K562 (cell line): ENCODE measurements around the gene SELENOO. TPM values are rescaled to one million over a fixed set of nuclear protein-coding genes. Genes with fewer than 3 reads are reported as not detected.
A peak's percentile ranks its signal among the peaks of the same experiment; 100 is the strongest.

Source experiments
- ATAC-seq: fragments of 200-7000 bp; cut with Tn5 transposase; 3 replicates; pipeline ENCODE4 v1.9.1; 2020; ENCODE audit warnings: moderate library complexity
- BruUV-seq: library from RNA; stranded (reverse); fragments of 400-500 nt; replicated peaks from 2 replicates; lab custom pipeline; 2021; lab: Mats Ljungman, UMichigan
- CTCF ChIA-PET: fragments of 300-600 bp; formaldehyde crosslinking; extraction: SDS; loops from one replicate; lab custom pipeline; 2021; ENCODE audit warnings: low intra/inter-chr PET ratio; lab: Yijun Ruan, JAX
- POLR2A ChIA-PET: fragments of 300-600, 350-650 bp; sonication (Branson Sonifier 250); formaldehyde crosslinking; extraction: SDS; loops from one replicate; lab custom pipeline; 2021; ENCODE audit warnings: antibody characterized with exemption, inconsistent platforms; lab: Yijun Ruan, JAX
- DNase-seq, 4 experiments: peaks; one replicate each; pipeline versions ENCODE4 v3.0.0 to v3.0.0-alpha.2; 2011 to 2018; ENCODE audit warnings: low spot score in 3 of 4, mixed read lengths in 3 of 4; ENCODE audit errors: extremely low read depth in 1 of 4
- FAIRE-seq: peaks from 2 replicates; lab custom pipeline; 2011; peaks lifted over from hg19 to GRCh38; lab: Jason Lieb, UNC
- H2AFZ ChIP-seq: 2 replicates; pipeline ENCODE4 v1.6.0; 2011; ENCODE audit warnings: low read depth, low read length, control low read depth, inconsistent platforms
- H3K27ac ChIP-seq: fragments of 200-600 bp; 3 replicates; pipeline ENCODE4 v1.8.0; 2011; ENCODE audit warnings: low read depth, mild to moderate bottlenecking, control low read depth, inconsistent platforms, low read length, moderate library complexity, mixed read lengths; ENCODE audit errors: extremely low read depth
- H3K27me3 ChIP-seq, 2 experiments: fragments of 300-600 bp in 1 of 2; 2 replicates in 1 of 2; 3 replicates in 1 of 2; pipeline versions ENCODE4 v1.6.0 to v1.8.0; 2011; ENCODE audit warnings: inconsistent platforms in 2 of 2, low read length in 2 of 2, mild to moderate bottlenecking in 1 of 2, mixed read lengths in 1 of 2, moderate library complexity in 1 of 2; ENCODE audit not compliant: control insufficient read depth in 2 of 2, insufficient read depth in 2 of 2
- H3K36me3 ChIP-seq: fragments of 300-600 bp; 3 replicates; pipeline ENCODE4 v1.8.0; 2011; ENCODE audit warnings: mild to moderate bottlenecking, low read length, inconsistent platforms; ENCODE audit not compliant: control insufficient read depth, insufficient read depth
- H3K4me1 ChIP-seq, 2 experiments: fragments of 200-600 bp in 1 of 2; replicated peaks in 1 of 2; 2 replicates in 1 of 2; 3 replicates in 1 of 2; pipeline versions ENCODE4 v1.5.1 to v1.8.0; 2011; ENCODE audit warnings: inconsistent platforms in 2 of 2, low read length in 2 of 2, mild to moderate bottlenecking in 1 of 2, mixed read lengths in 1 of 2, moderate library complexity in 1 of 2; ENCODE audit not compliant: control insufficient read depth in 2 of 2, insufficient read depth in 2 of 2
- H3K4me2 ChIP-seq: 2 replicates; pipeline ENCODE4 v1.6.1; 2011; ENCODE audit warnings: low read length, control low read depth, inconsistent platforms, mixed read lengths; ENCODE audit not compliant: insufficient read depth
- H3K4me3 ChIP-seq: fragments of 200-600 bp; sonication (generic), shearing (Covaris generic); 2 replicates; pipeline ENCODE4 v1.5.1; 2016; ENCODE audit warnings: control low read depth, inconsistent platforms
- H3K79me2 ChIP-seq: fragments of 200-600 bp; 3 replicates; pipeline ENCODE4 v1.8.0; 2011; ENCODE audit warnings: low read length, inconsistent platforms; ENCODE audit not compliant: control insufficient read depth, insufficient read depth
- H3K9ac ChIP-seq, 2 experiments: 2 replicates each; pipeline versions ENCODE4 v1.6.0 to v1.6.1; 2011; ENCODE audit warnings: low read depth in 2 of 2, low read length in 2 of 2, control low read depth in 1 of 2, inconsistent platforms in 1 of 2, mild to moderate bottlenecking in 1 of 2, mixed read lengths in 1 of 2; ENCODE audit not compliant: insufficient read depth in 1 of 2
- H3K9me1 ChIP-seq: one replicate; pipeline ENCODE4 v1.6.0; 2011; ENCODE audit warnings: inconsistent platforms, mild to moderate bottlenecking, low read length, moderate library complexity; ENCODE audit not compliant: control insufficient read depth, insufficient read depth
- H3K9me3 ChIP-seq: replicated peaks from 2 replicates; pipeline ENCODE4 v1.5.1; 2011; ENCODE audit warnings: low read depth, low read length, inconsistent platforms; ENCODE audit not compliant: control insufficient read depth, insufficient read depth
- H4K20me1 ChIP-seq: replicated peaks from 2 replicates; pipeline ENCODE4 v1.6.1; 2011; ENCODE audit warnings: low read length, inconsistent platforms, mixed read lengths; ENCODE audit not compliant: control insufficient read depth, insufficient read depth
- ADNP ChIP-seq: fragments of 200-800 bp; sonication (Bioruptor generic); IDR thresholded peaks from 2 replicates; pipeline ENCODE4 v1.6.1; 2016; ENCODE audit warnings: missing genetic modification characterization, missing compliant biosample characterization
- DACH1 ChIP-seq: fragments of 450-650 bp; IDR thresholded peaks from 2 replicates; pipeline ENCODE4 v1.6.1; 2018; ENCODE audit not compliant: partially characterized antibody
- DPF2 ChIP-seq: fragments of 450-650 bp; IDR thresholded peaks from 2 replicates; pipeline ENCODE4 v1.6.1; 2016
- ESRRB ChIP-seq: fragments of 250-450 bp; sonication (Bioruptor Pico); IDR thresholded peaks from 2 replicates; pipeline ENCODE4 v1.5.0; 2020; ENCODE audit warnings: mild to moderate bottlenecking, moderate library complexity, borderline replicate concordance
- HOXB6 ChIP-seq: fragments of 250-450 bp; sonication (Bioruptor Pico); IDR thresholded peaks from 2 replicates; pipeline ENCODE4 v1.5.1; 2022; ENCODE audit warnings: mild to moderate bottlenecking, borderline replicate concordance
- KDM2B ChIP-seq: fragments of 250-450 bp; sonication (Bioruptor Pico); IDR thresholded peaks from 2 replicates; pipeline ENCODE4 v1.8.0; 2021; ENCODE audit warnings: mild to moderate bottlenecking, moderate library complexity
- NFXL1 ChIP-seq: fragments of 450-650 bp; formaldehyde crosslinking; IDR thresholded peaks from 2 replicates; pipeline ENCODE4 v1.4.0; 2021; ENCODE audit warnings: mild to moderate bottlenecking
- NONO ChIP-seq, 2 experiments: fragments of 200-400 bp in 1 of 2; fragments of 450-650 bp in 1 of 2; formaldehyde crosslinking in 1 of 2; IDR thresholded peaks; 2 replicates each; pipeline ENCODE4 v1.6.1; 2017; ENCODE audit warnings: low read depth in 2 of 2, mild to moderate bottlenecking in 2 of 2, moderate library complexity in 2 of 2, low read length in 1 of 2
- POLR3A ChIP-seq: IDR thresholded peaks from 2 replicates; pipeline ENCODE4 v1.6.1; 2011; ENCODE audit warnings: borderline replicate concordance, mild to moderate bottlenecking, moderate library complexity; ENCODE audit not compliant: insufficient read length, insufficient read depth; ENCODE audit errors: extremely low read depth
- PTBP1 ChIP-seq: fragments of 200-400 bp; formaldehyde crosslinking; IDR thresholded peaks from 2 replicates; pipeline ENCODE4 v1.6.1; 2017; ENCODE audit warnings: low read depth, low read length
- TAF7 ChIP-seq: fragments of 450-650 bp; IDR thresholded peaks from 2 replicates; pipeline ENCODE4 v1.6.1; 2016; ENCODE audit warnings: missing genetic modification characterization, missing compliant biosample characterization
- ZFX ChIP-seq: sonication (generic); formaldehyde crosslinking; IDR thresholded peaks from 2 replicates; pipeline ENCODE4 v1.8.0; 2022; ENCODE audit warnings: mild to moderate bottlenecking, missing genetic modification reagents, moderate library complexity
- WGBS: fragments of 100-300 bp; shearing (Covaris generic); methylation state at CpG from one replicate; pipeline ENCODE4 v1.1.6; 2016; ENCODE audit warnings: low coverage, mixed read lengths; ENCODE audit not compliant: insufficient coverage; ENCODE audit errors: missing lambda C conversion rate; 5-methylcytosine and 5-hydroxymethylcytosine counted together
- in situ Hi-C: fragments of 300-500 bp; cut with MboI; formaldehyde crosslinking; loops from 4 replicates; pipeline ENCODE4 v1.15.0; 2018; ENCODE audit warnings: inconsistent platforms, mixed read lengths
- intact Hi-C: fragments of 100-400 bp; cut with micrococcal nuclease; formaldehyde crosslinking; loops from 2 replicates; pipeline ENCODE4 v1.14.2; 2022
- polyA plus RNA-seq, 8 experiments: library from polyadenylated mRNA; depleted of rRNA in 4 of 8; stranded (reverse) in 5 of 8; unstranded in 3 of 8; fragments of >200 nt; fragmentation: Nextera tagmentation in 2 of 8; fragmentation: Illumina TruSeq in 1 of 8; extraction: Ambion mirVana in 2 of 8; extraction: Trizol in 1 of 8; gene quantifications; 2 replicates each; pipeline versions ENCODE4 v1.2.1 to v1.2.3, GENCODE V29; 2011 to 2014; ENCODE audit warnings: inconsistent platforms in 1 of 8, missing spikeins in 1 of 8
- total RNA-seq, 7 experiments: library from RNA; depleted of rRNA in 6 of 7; stranded (reverse); fragments of >200 nt in 6 of 7; fragmentation: Illumina TruSeq in 2 of 7; extraction: Trizol in 2 of 7; gene quantifications; 2 replicates each; pipeline versions ENCODE4 v1.2.1 to v1.2.3, GENCODE V29; 2011 to 2021; ENCODE audit warnings: low replicate concordance in 1 of 7
- TF ChIP-seq, protein P1 (sequence below), 2 experiments: fragments of 200-800 bp in 1 of 2; sonication (Bioruptor generic) in 1 of 2; sonication (generic) in 1 of 2; formaldehyde crosslinking in 1 of 2; IDR thresholded peaks in 1 of 2; conservative IDR thresholded peaks in 1 of 2; 2 replicates each; pipeline versions ENCODE4 v1.5.0 to v1.6.1; 2016 to 2020; ENCODE audit warnings: missing compliant biosample characterization in 1 of 2, missing genetic modification characterization in 1 of 2, missing genetic modification reagents in 1 of 2
- TF ChIP-seq, protein P2 (sequence below): sonication (generic); formaldehyde crosslinking; IDR thresholded peaks from 2 replicates; pipeline ENCODE4 v1.8.1; 2023; ENCODE audit warnings: mild to moderate bottlenecking, missing genetic modification reagents

Gene SELENOO
- total and polyA plus RNA-seq, 9 of the 15 experiments (the other 6 are each of a cell fraction or from before 2014, with no cell fraction given) = 0.37 to 24.9 (median 8.3) TPM

DNA sequence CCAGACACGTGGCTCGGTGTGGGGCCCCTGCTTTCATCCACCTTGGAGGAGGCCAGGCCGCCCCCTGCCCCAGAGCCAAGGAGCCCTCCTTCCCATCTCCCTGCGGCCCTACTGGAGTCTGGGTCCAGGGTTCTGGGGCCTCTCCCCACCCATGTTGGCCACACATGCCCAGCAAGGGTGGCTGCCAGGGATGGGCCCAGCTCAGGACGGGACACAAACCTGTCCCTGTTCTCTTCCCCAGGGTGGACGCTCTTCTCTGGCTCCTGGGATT lies 25.7 kb upstream of the SELENOO start (continued):
- TF ChIP-seq PTBP1 (no peak), NONO (IDR thresholded peaks at IDR 0.05; ENCODE audit: low read depth in 2 of 2, low read length in 1 of 2) (no peak), TAF7 (tag) (no peak), NFXL1 (CRISPR knock-in tag) (no peak), DPF2 (no peak), ZFX (no peak)
- TF ChIP-seq, protein P1, sequence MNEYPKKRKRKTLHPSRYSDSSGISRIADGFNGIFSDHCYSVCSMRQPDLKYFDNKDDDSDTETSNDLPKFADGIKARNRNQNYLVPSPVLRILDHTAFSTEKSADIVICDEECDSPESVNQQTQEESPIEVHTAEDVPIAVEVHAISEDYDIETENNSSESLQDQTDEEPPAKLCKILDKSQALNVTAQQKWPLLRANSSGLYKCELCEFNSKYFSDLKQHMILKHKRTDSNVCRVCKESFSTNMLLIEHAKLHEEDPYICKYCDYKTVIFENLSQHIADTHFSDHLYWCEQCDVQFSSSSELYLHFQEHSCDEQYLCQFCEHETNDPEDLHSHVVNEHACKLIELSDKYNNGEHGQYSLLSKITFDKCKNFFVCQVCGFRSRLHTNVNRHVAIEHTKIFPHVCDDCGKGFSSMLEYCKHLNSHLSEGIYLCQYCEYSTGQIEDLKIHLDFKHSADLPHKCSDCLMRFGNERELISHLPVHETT (CRISPR knock-in tag; conservative IDR thresholded peaks at IDR 0.05 in 1 of 2, IDR thresholded peaks at IDR 0.05 in 1 of 2) = no peak

DNA sequence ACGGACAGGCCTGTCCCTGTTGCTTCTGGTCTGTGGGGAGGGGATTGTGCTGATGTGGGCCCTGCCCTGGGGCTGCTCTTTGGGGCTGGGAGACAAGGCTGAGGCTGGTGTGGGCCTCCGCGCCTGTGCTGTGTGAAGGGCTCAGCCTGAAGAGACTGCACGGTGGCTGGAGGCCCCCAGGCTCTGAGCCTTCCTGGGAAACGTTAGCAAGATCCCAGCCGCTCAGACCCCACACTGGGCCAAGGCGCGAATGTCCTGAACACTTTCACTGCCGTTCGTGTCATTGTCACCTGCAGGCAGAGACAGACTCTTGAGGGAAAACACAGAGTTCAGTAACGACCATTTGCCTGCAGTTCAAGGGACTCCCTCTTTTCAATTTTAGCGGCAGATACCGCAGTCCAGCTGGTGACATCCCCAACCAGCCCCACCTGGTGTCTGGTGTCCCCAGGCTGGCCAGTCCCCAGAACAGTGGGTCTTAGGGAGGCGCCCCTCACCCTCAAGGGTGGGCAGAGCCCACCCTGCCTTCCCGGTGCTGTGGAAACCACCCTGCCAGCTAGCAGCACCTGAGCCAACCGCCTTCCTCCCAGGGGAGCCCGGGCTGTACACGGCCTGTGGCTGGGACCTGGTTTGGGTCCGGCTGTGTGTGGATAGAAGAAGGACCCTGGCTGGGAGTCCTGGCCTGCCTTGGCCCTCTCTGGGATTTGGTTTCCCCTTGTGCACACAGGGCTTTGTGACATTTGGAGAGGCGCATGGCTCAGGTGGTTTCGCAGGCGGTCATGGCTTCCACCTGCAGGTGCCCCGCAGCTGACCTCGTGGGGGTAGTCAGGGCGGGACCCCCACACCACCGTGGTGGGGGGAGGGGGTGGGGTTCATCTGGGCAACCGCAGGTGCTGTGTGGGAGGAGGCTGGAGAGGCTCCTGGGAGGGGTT lies 24.6 kb upstream of the SELENOO start:
- no peak for ATAC-seq
- no peak for DNase-seq
- no peaks in the 10 kb centered on the region for H3K9me1 ChIP-seq
- FAIRE-seq = no peak
- no peaks in the 10 kb centered on the region for H3K79me2 ChIP-seq
- peak overlapping the region in 1 of 2 experiments; percentile 17; a peak in 1 of 4 replicates for H3K9ac ChIP-seq
- in situ Hi-C loops (no loop called here), intact Hi-C loops (no loop called here)
- no peak overlapping the region for H3K27ac ChIP-seq
- BruUV-seq = no TSS peak
- H3K9me3 ChIP-seq = no peaks in the 10 kb centered on the region
- no peak overlapping the region for H3K4me2 ChIP-seq
- no peaks in the 10 kb centered on the region for H3K27me3 ChIP-seq
- ChIA-PET CTCF (no interaction called here), POLR2A (interaction anchor here (0.5 to 0.6 kb wide), 2 partner anchors 33 to 175 kb away, joined by 4 read pairs; no protein-coding TSS in a partner anchor)
- TF ChIP-seq, protein P2, sequence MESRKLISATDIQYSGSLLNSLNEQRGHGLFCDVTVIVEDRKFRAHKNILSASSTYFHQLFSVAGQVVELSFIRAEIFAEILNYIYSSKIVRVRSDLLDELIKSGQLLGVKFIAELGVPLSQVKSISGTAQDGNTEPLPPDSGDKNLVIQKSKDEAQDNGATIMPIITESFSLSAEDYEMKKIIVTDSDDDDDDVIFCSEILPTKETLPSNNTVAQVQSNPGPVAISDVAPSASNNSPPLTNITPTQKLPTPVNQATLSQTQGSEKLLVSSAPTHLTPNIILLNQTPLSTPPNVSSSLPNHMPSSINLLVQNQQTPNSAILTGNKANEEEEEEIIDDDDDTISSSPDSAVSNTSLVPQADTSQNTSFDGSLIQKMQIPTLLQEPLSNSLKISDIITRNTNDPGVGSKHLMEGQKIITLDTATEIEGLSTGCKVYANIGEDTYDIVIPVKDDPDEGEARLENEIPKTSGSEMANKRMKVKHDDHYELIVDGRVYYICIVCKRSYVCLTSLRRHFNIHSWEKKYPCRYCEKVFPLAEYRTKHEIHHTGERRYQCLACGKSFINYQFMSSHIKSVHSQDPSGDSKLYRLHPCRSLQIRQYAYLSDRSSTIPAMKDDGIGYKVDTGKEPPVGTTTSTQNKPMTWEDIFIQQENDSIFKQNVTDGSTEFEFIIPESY = peak; percentile 68
- TF ChIP-seq DACH1 (no peak), ESRRB (no peak), ADNP (tag) (no peak), POLR3A (no peak), HOXB6 (CRISPR knock-in tag) (no peak), KDM2B (no peak)
- H3K4me1 ChIP-seq = peaks cover under 1 to 63% of the 10 kb centered on the region in 2 experiments; a peak in 2 of 5 replicates
- no peaks in the 10 kb centered on the region for H4K20me1 ChIP-seq
- H3K4me3 ChIP-seq = no peak overlapping the region
- no peak overlapping the region for H2AFZ ChIP-seq
- 64% methylated on average over 14 of the region's 27 CpGs for WGBS
- no peaks in the 10 kb centered on the region for H3K36me3 ChIP-seq
